Keratinocyte (primary cell): ENCODE data around the gene ZNF124. TPM values are rescaled to one million over a fixed set of nuclear protein-coding genes. Genes with fewer than 3 reads are reported as not detected.

Source experiments
- DNase-seq: peaks from one replicate; pipeline ENCODE4 v3.0.0-alpha.2; 2011; ENCODE audit warnings: low read depth, missing footprints, low spot score
- FAIRE-seq: peaks from 2 replicates; lab custom pipeline; 2011; peaks lifted over from hg19 to GRCh38; lab: Jason Lieb, UNC
- H2AFZ ChIP-seq: 2 replicates; pipeline ENCODE4 v1.6.0; 2012; ENCODE audit warnings: low read length, control low read depth, inconsistent platforms; ENCODE audit not compliant: control insufficient read depth
- H3K27ac ChIP-seq: 2 replicates; pipeline ENCODE4 v1.5.1; 2011; ENCODE audit warnings: low read length; ENCODE audit not compliant: control insufficient read depth, insufficient read depth
- H3K27me3 ChIP-seq: 3 replicates; pipeline ENCODE4 v1.6.0; 2011; ENCODE audit warnings: low read length; ENCODE audit not compliant: control insufficient read depth, insufficient read depth; ENCODE audit errors: extremely low read depth
- H3K36me3 ChIP-seq, 2 experiments: 2 replicates in 1 of 2; 3 replicates in 1 of 2; pipeline ENCODE4 v1.5.1; 2011; ENCODE audit warnings: low read length in 2 of 2, mild to moderate bottlenecking in 1 of 2; ENCODE audit not compliant: control insufficient read depth in 2 of 2, insufficient read depth in 2 of 2; ENCODE audit errors: extremely low read depth in 1 of 2
- H3K4me1 ChIP-seq: 3 replicates; pipeline ENCODE4 v1.5.1; 2011; ENCODE audit warnings: low read length; ENCODE audit not compliant: control insufficient read depth, insufficient read depth; ENCODE audit errors: extremely low read depth
- H3K4me2 ChIP-seq: 3 replicates; pipeline ENCODE4 v1.6.0; 2011; ENCODE audit warnings: low read depth, low read length; ENCODE audit not compliant: control insufficient read depth, insufficient read depth; ENCODE audit errors: extremely low read depth
- H3K4me3 ChIP-seq, 3 experiments: fragments of 200-600 bp in 1 of 3; sonication (generic) in 1 of 3; 2 replicates in 2 of 3; 3 replicates in 1 of 3; pipeline ENCODE4 v1.5.1; 2011 to 2016; ENCODE audit warnings: low read length in 3 of 3, mild to moderate bottlenecking in 3 of 3, control low read depth in 2 of 3, inconsistent platforms in 1 of 3, low read depth in 1 of 3, mixed read lengths in 1 of 3, mixed run types in 1 of 3, moderate library complexity in 1 of 3; ENCODE audit not compliant: control insufficient read depth in 2 of 3, insufficient read depth in 2 of 3; ENCODE audit errors: extremely low read depth in 1 of 3
- H3K79me2 ChIP-seq: 2 replicates; pipeline ENCODE4 v1.6.0; 2012; ENCODE audit warnings: low read length; ENCODE audit not compliant: control insufficient read depth, insufficient read depth
- H3K9ac ChIP-seq: 3 replicates; pipeline ENCODE4 v1.6.0; 2011; ENCODE audit warnings: low read length; ENCODE audit not compliant: control insufficient read depth, insufficient read depth; ENCODE audit errors: extremely low read depth
- H3K9me1 ChIP-seq: 3 replicates; pipeline ENCODE4 v1.6.0; 2011; ENCODE audit warnings: low read length; ENCODE audit not compliant: control insufficient read depth, insufficient read depth; ENCODE audit errors: extremely low read depth
- H3K9me3 ChIP-seq: 2 replicates; pipeline ENCODE4 v1.5.1; 2012; ENCODE audit warnings: low read depth, low read length; ENCODE audit not compliant: control insufficient read depth
- H4K20me1 ChIP-seq: 3 replicates; pipeline ENCODE4 v1.6.0; 2011; ENCODE audit warnings: low read length; ENCODE audit not compliant: control insufficient read depth, insufficient read depth; ENCODE audit errors: extremely low read depth
- CTCF ChIP-seq, 3 experiments: IDR thresholded peaks in 1 of 3; conservative IDR thresholded peaks in 1 of 3; optimal IDR thresholded peaks in 1 of 3; 2 replicates in 2 of 3; 3 replicates in 1 of 3; pipeline versions ENCODE3 to v1.5.1; 2011; ENCODE audit warnings: low read length in 3 of 3, mild to moderate bottlenecking in 3 of 3, moderate library complexity in 2 of 3, control low read depth in 1 of 3, inconsistent platforms in 1 of 3; ENCODE audit not compliant: insufficient read depth in 2 of 3; ENCODE audit errors: extremely low read depth in 1 of 3
- EZH2 ChIP-seq: IDR thresholded peaks from one replicate; pipeline ENCODE4 v1.6.1; 2012; ENCODE audit warnings: inconsistent platforms, mild to moderate bottlenecking, low read length, moderate library complexity
- dilution Hi-C: fragments of 300-500 bp; cut with MboI; formaldehyde crosslinking; loops from one replicate; pipeline ENCODE4 v1.7.0; 2020; ENCODE audit warnings: low sequenced_read_pairs; ENCODE audit not compliant: extremely low pct_ligation_motif_present
- polyA plus RNA-seq, 5 experiments: library from polyadenylated mRNA; depleted of rRNA in 3 of 5; stranded (reverse) in 3 of 5; stranded (forward) in 1 of 5; unstranded in 1 of 5; fragments of >200 nt; gene quantifications; 1 replicate in 1 of 5; 2 replicates in 3 of 5; 3 replicates in 1 of 5; pipeline versions ENCODE4 v1.2.1 to v1.2.3, GENCODE V29; 2011 to 2012; ENCODE audit warnings: missing spikeins in 2 of 5, low read depth in 1 of 5, low replicate concordance in 1 of 5

Gene ZNF124
- polyA plus RNA-seq, 1 donor (not counting 4 experiments of a cell fraction or from before 2014, with no cell fraction given): 4.1 TPM

- FAIRE-seq (no peak), DNase-seq (no peak)
- Histone ChIP-seq H3K9ac (no peak overlapping the region), H2AFZ (no peak overlapping the region), H3K79me2 (no peaks in the 10 kb centered on the region), H3K27ac (no peak overlapping the region), H3K36me3 (no peaks in the 10 kb centered on the region), H3K4me2 (no peak overlapping the region), H3K4me1 (peaks cover 7% of the 10 kb centered on the region), H3K9me1 (no peaks in the 10 kb centered on the region), H4K20me1 (no peaks in the 10 kb centered on the region), H3K4me3 (no peak overlapping the region), H3K9me3 (no peaks in the 10 kb centered on the region), H3K27me3 (peaks cover 15% of the 10 kb centered on the region)
- TF ChIP-seq EZH2 (no peak), CTCF (optimal IDR thresholded peaks at IDR 0.05 in 1 of 3, IDR thresholded peaks at IDR 0.05 in 1 of 3, conservative IDR thresholded peaks at IDR 0.05 in 1 of 3; ENCODE audit: extremely low read depth in 1 of 3, insufficient read depth in 2 of 3, low read length in 3 of 3) (no peak)
- dilution Hi-C loops: no loop called here
These were observed 56.7 kb downstream of the ZNF124 start for GRCh38 chr1:247115141-247115510.

GRCh38 chr1:247114351-247115140 lies 57.3 kb downstream of the ZNF124 start:
- H3K9me1 ChIP-seq: no peaks in the 10 kb centered on the region
- peaks cover 7% of the 10 kb centered on the region for H3K4me1 ChIP-seq
- H3K9ac ChIP-seq: no peak overlapping the region
- no peaks in the 10 kb centered on the region for H3K36me3 ChIP-seq
- TF ChIP-seq EZH2: no peak
- no peak for TF ChIP-seq CTCF (optimal IDR thresholded peaks at IDR 0.05 in 1 of 3, IDR thresholded peaks at IDR 0.05 in 1 of 3, conservative IDR thresholded peaks at IDR 0.05 in 1 of 3; ENCODE audit: extremely low read depth in 1 of 3, insufficient read depth in 2 of 3, low read length in 3 of 3)
- no peaks in the 10 kb centered on the region for H3K79me2 ChIP-seq
- H3K4me2 ChIP-seq: no peak overlapping the region
- peaks cover 15% of the 10 kb centered on the region for H3K27me3 ChIP-seq
- DNase-seq (no peak), FAIRE-seq (no peak)
- H3K27ac ChIP-seq: no peak overlapping the region
- no peaks in the 10 kb centered on the region for H3K9me3 ChIP-seq
- no peak overlapping the region for H3K4me3 ChIP-seq
- H4K20me1 ChIP-seq: no peaks in the 10 kb centered on the region
- dilution Hi-C loops: no loop called here
- no peak overlapping the region for H2AFZ ChIP-seq
